HT-29 (cell line): ENCODE measurements around the gene SORCS2. TPM values are rescaled to one million over a fixed set of nuclear protein-coding genes. Genes with fewer than 3 reads are reported as not detected.

Source experiments
- DNase-seq: peaks from one replicate; pipeline ENCODE4 v3.0.0-alpha.2; 2015; ENCODE audit warnings: low spot score
- total RNA-seq: library from RNA; depleted of rRNA; stranded (reverse); fragments of >200 nt; shearing (Covaris generic); gene quantifications from 2 replicates; pipeline ENCODE4 v1.2.3, GENCODE V29; 2014

SORCS2 gene
- total RNA-seq, 1 experiment from 2014 or later = not detected

GRCh38 chr4:7741946-7742806, 549.8 kb downstream of the SORCS2 start:
- no peak for DNase-seq

- no peak for DNase-seq
Measured at GRCh38 chr4:7742807-7743280, 550.5 kb downstream of the SORCS2 start.

- no peak for DNase-seq
Measured at GRCh38 chr4:7744142-7744804, 551.9 kb downstream of the SORCS2 start.

GRCh38 chr4:7745301-7745885, 553.1 kb downstream of the SORCS2 start:
- DNase-seq = no peak

- DNase-seq = no peak
Measured at GRCh38 chr4:7746351-7747061, 554.2 kb downstream of the SORCS2 start.

- no peak for DNase-seq
Measured at GRCh38 chr4:7747062-7747385, 554.7 kb downstream of the SORCS2 start.

- DNase-seq = no peak
Measured at GRCh38 chr4:7747566-7747965, 555.2 kb downstream of the SORCS2 start.

GRCh38 chr4:7750523-7750922, 558.2 kb downstream of the SORCS2 start:
- no peak for DNase-seq

GRCh38 chr4:7750972-7751371, 558.6 kb downstream of the SORCS2 start:
- DNase-seq = no peak

GRCh38 chr4:7752649-7753048, 560.3 kb downstream of the SORCS2 start:
- no peak for DNase-seq

GRCh38 chr4:7753271-7753670, 560.9 kb downstream of the SORCS2 start:
- DNase-seq = no peak

- peak; percentile 67 for DNase-seq
Measured at GRCh38 chr4:7753931-7754465, 561.7 kb downstream of the SORCS2 start.

- no peak for DNase-seq
Measured at GRCh38 chr4:7754565-7755262, 562.4 kb downstream of the SORCS2 start.

- DNase-seq = no peak
Measured at GRCh38 chr4:7755561-7755960, 563.2 kb downstream of the SORCS2 start.

GRCh38 chr4:7756071-7756470, 563.7 kb downstream of the SORCS2 start:
- DNase-seq = no peak

GRCh38 chr4:7756561-7757355, 564.4 kb downstream of the SORCS2 start:
- DNase-seq = no peak

- DNase-seq = no peak
Measured at GRCh38 chr4:7757501-7758471, 565.4 kb downstream of the SORCS2 start.

- DNase-seq = no peak
Measured at GRCh38 chr4:7758476-7758875, 566.1 kb downstream of the SORCS2 start.

- no peak for DNase-seq
Measured at GRCh38 chr4:7759216-7759615, 566.9 kb downstream of the SORCS2 start.
